ENCODE results near the gene SGCE.

SGCE gene

DNA sequence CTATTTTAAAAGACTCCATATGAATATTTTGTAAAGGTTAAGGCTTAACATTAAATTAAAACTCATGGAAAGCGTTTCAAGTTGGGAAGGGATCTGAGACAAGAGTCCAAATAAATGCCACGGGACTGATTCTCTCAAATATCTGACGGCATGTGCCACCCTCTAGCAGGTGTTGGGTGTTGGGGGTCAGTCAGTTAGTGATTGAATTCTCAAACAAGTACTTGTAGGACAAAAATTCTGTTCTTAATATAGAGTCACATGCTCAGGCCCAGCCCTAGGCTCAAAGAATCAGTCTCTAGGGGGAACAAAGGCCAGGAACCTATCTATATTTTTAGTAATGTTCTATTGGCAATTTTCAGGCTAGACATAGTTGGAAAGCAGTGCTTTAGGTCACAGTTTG lies 39.1 kb downstream of the SGCE start:
- DNase-seq (ENCODE audit: low spot score): no peak
- in situ Hi-C loops (cut with MboI; ENCODE audit: low pct_unique_long_range_greater_than_20kb, low sequenced_read_pairs, unreplicated experiment): no loop called here
- TF ChIP-seq CTCF (IDR thresholded peaks at IDR 0.05; ENCODE audit: extremely low read depth, insufficient read depth, missing control alignments): no peak

DNA sequence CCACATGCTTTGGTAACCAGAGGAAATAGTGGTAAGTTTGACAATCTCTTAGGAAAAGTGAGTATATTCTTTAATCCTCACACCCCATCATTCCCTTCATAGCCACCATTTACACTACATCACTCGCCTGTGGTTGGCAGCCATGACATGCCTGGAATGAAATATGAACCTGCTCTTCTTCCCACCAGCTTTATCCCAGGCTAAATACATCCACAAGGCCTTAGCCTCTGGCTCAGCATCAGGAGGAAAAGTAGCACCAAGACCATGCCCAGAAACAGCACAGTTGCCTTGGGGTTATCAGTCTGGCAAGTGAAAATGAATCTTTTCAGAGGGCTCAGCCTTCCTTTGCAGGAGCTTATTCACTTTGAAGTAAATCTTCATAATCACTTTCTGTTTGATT lies 40.3 kb downstream of the SGCE start:
- no peak for TF ChIP-seq CTCF (IDR thresholded peaks at IDR 0.05; ENCODE audit: extremely low read depth, insufficient read depth, missing control alignments)
- no peak for DNase-seq (ENCODE audit: low spot score)
- in situ Hi-C loops (cut with MboI; ENCODE audit: low pct_unique_long_range_greater_than_20kb, low sequenced_read_pairs, unreplicated experiment): no loop called here

DNA sequence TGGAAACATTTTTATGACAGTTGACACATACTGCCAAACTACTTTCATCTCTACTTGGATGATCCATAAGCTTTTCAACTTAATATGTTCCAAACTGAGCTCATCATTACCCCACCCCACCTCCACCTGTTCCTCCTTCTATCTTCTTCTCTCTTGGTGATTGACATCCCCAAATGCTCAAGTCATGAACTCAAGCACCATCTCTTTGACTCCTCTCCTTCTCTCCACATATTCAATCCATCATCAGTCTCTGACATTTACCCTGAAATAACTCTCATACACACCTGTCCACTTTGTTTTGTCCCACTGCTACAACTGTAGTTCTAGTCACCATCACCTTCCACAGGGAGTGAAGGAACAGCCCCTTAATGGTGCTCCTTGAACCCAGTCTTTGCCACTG lies 43.3 kb downstream of the SGCE start:
- no peak for DNase-seq (ENCODE audit: low spot score)
- in situ Hi-C loops (cut with MboI; ENCODE audit: low pct_unique_long_range_greater_than_20kb, low sequenced_read_pairs, unreplicated experiment): no loop called here
- TF ChIP-seq CTCF (IDR thresholded peaks at IDR 0.05; ENCODE audit: extremely low read depth, insufficient read depth, missing control alignments): no peak

DNA sequence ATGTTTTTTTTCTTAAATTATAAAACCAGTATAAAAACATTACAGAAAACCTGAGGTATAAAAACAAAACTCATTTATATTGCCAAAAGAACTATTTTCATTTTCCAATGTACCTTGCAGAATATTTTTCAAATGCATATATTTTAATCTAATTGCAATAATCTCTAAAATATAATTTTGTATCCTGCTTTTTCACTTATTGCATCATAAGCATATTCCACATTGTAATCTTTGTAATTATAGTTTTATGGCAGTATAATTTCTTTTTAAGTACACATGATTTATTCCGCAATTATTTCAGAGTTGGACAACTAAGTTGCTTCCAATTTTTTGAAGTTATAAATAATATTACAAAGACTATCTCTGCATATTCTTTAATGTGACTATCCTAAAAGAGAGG lies 43.7 kb downstream of the SGCE start:
- TF ChIP-seq CTCF (IDR thresholded peaks at IDR 0.05; ENCODE audit: extremely low read depth, insufficient read depth, missing control alignments): no peak
- in situ Hi-C loops (cut with MboI; ENCODE audit: low pct_unique_long_range_greater_than_20kb, low sequenced_read_pairs, unreplicated experiment): no loop called here
- DNase-seq (ENCODE audit: low spot score): no peak

GRCh38 chr7:94609561-94609960 lies 46.4 kb downstream of the SGCE start:
- no peak for TF ChIP-seq CTCF (IDR thresholded peaks at IDR 0.05; ENCODE audit: extremely low read depth, insufficient read depth, missing control alignments)
- in situ Hi-C loops (cut with MboI; ENCODE audit: low pct_unique_long_range_greater_than_20kb, low sequenced_read_pairs, unreplicated experiment): no loop called here
- DNase-seq (ENCODE audit: low spot score): no peak

DNA sequence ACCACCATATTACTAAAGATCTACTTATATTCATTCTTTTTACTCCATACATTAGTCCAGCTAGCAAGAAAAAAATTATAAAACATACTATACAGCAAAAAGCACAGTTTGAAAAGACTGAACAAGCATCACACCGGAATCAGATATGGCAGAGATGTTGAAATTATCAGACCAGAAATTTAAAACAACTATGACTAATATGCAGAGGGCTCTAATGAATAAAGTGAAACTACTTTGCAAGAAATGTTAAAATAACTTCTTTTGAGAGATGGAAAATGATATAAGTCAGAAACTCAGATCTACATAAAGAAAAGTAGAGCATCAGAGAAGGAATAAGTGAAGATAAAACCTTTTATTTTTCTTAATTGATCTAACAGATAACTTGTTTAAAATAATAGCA lies 50.9 kb downstream of the SGCE start:
- TF ChIP-seq CTCF (IDR thresholded peaks at IDR 0.05; ENCODE audit: extremely low read depth, insufficient read depth, missing control alignments): no peak
- peak; percentile 7 for DNase-seq (ENCODE audit: low spot score)
- in situ Hi-C loops (cut with MboI; ENCODE audit: low pct_unique_long_range_greater_than_20kb, low sequenced_read_pairs, unreplicated experiment): no loop called here

- in situ Hi-C loops (cut with MboI; ENCODE audit: low pct_unique_long_range_greater_than_20kb, low sequenced_read_pairs, unreplicated experiment): no loop called here
- TF ChIP-seq CTCF (IDR thresholded peaks at IDR 0.05; ENCODE audit: extremely low read depth, insufficient read depth, missing control alignments): no peak
- DNase-seq (ENCODE audit: low spot score): no peak
Observed at GRCh38 chr7:94602181-94602580, 53.8 kb downstream of the SGCE start.
